HEK293T (cell line): ENCODE data around the gene NPFFR1.

Experiments
- CTCF ChIA-PET: fragments of 350-600 bp; formaldehyde crosslinking; extraction: SDS; loops from one replicate; lab custom pipeline; 2021; ENCODE audit warnings: antibody characterized with exemption, inconsistent platforms; lab: Yijun Ruan, JAX
- POLR2A ChIA-PET: fragments of 350-600 bp; formaldehyde crosslinking; extraction: SDS; loops from one replicate; lab custom pipeline; 2020; ENCODE audit warnings: antibody characterized with exemption, inconsistent platforms; lab: Yijun Ruan, JAX
- DNase-seq: peaks from one replicate; pipeline ENCODE4 v3.0.0; 2012; ENCODE audit warnings: mixed read lengths; ENCODE audit errors: extremely low spot score
- ARNT ChIP-seq: fragments of 450-650 bp; IDR thresholded peaks from 2 replicates; pipeline ENCODE4 v1.6.1; 2017; ENCODE audit warnings: mild to moderate bottlenecking
- BHLHE40 ChIP-seq: fragments of 450-650 bp; IDR thresholded peaks from 2 replicates; pipeline ENCODE4 v1.6.1; 2016; ENCODE audit warnings: mild to moderate bottlenecking, moderate library complexity, borderline replicate concordance
- CTBP1 ChIP-seq: fragments of 450-650 bp; IDR thresholded peaks from 2 replicates; pipeline ENCODE4 v1.6.1; 2016; ENCODE audit warnings: borderline replicate concordance
- ELF4 ChIP-seq: fragments of 450-650 bp; IDR thresholded peaks from 2 replicates; pipeline ENCODE4 v1.6.1; 2017; ENCODE audit warnings: antibody characterized with exemption
- FOXA1 ChIP-seq: fragments of 450-650 bp; IDR thresholded peaks from 2 replicates; pipeline ENCODE4 v1.6.1; 2016; ENCODE audit warnings: mild to moderate bottlenecking
- FOXK2 ChIP-seq: fragments of 450-650 bp; IDR thresholded peaks from 2 replicates; pipeline ENCODE4 v1.6.1; 2016; ENCODE audit warnings: mild to moderate bottlenecking
- FOXM1 ChIP-seq: fragments of 450-650 bp; IDR thresholded peaks from 2 replicates; pipeline ENCODE4 v1.6.1; 2017; ENCODE audit warnings: mild to moderate bottlenecking, borderline replicate concordance
- HDGF ChIP-seq: fragments of 450-650 bp; IDR thresholded peaks from 2 replicates; pipeline ENCODE4 v1.6.1; 2017; ENCODE audit warnings: antibody characterized with exemption, borderline replicate concordance
- L3MBTL2 ChIP-seq: fragments of 450-650 bp; conservative IDR thresholded peaks from 2 replicates; pipeline ENCODE4 v1.6.1; 2016; ENCODE audit warnings: mild to moderate bottlenecking
- LEF1 ChIP-seq: fragments of 450-650 bp; IDR thresholded peaks from 2 replicates; pipeline ENCODE4 v1.6.1; 2017; ENCODE audit warnings: mild to moderate bottlenecking, borderline replicate concordance
- NFRKB ChIP-seq: fragments of 450-650 bp; IDR thresholded peaks from 2 replicates; pipeline ENCODE4 v1.6.1; 2016; ENCODE audit warnings: mild to moderate bottlenecking, moderate library complexity
- PKNOX1 ChIP-seq: fragments of 450-650 bp; IDR thresholded peaks from 2 replicates; pipeline ENCODE4 v1.6.1; 2016
- SP1 ChIP-seq: fragments of 450-650 bp; IDR thresholded peaks from 2 replicates; pipeline ENCODE4 v1.6.1; 2017
- SUZ12 ChIP-seq: fragments of 450-650 bp; IDR thresholded peaks from 2 replicates; pipeline ENCODE4 v1.6.1; 2016; ENCODE audit warnings: mild to moderate bottlenecking
- TARDBP ChIP-seq: fragments of 450-650 bp; IDR thresholded peaks from 2 replicates; pipeline ENCODE4 v1.6.1; 2016
- ZNF384 ChIP-seq: fragments of 450-650 bp; IDR thresholded peaks from 2 replicates; pipeline ENCODE4 v1.6.1; 2016

Gene NPFFR1

DNA sequence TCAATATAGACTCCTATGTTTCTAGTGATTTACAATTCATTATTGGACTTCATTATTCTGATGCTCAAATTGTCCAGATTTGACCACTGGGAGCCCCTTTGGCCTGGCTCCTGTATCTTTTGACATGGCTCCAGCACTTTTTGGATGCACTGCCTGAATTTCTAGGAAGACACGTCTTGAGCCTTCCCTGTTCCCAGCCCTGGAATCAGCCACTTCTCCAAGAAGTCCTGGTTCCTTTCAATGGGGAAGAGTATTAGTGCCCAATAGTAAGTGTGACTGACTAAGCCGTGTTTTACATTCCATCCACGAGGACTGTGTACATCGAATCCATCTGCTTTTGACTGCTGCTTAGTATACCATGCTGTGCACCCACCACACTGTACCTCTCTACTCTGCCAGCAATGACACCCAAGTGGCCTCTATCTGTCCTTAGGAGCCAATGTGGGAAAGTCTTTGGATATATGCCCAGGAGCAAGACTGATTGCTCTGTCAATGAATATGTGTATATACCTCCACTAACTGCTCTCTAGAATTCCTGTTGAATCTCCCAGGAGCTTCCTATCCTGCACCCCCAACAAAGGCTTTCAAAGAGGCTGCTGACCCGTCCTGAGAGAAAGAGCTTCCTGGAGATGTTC, 23.2 kb upstream of the NPFFR1 start:
- DNase-seq = no peak
- ChIA-PET CTCF (interaction anchor here (1.0 kb wide), 1 partner anchor 58 kb away, joined by 3 read pairs; no protein-coding TSS in a partner anchor), POLR2A (interaction anchor here (0.5 to 0.7 kb wide), 2 partner anchors 35 to 97 kb away, joined by 3 read pairs; partner anchors contain the start of gene EIF4EBP2)
- TF ChIP-seq PKNOX1 (no peak), SUZ12 (no peak), L3MBTL2 (no peak), FOXA1 (no peak), LEF1 (no peak), TARDBP (no peak), BHLHE40 (no peak), FOXK2 (no peak), ARNT (no peak), ZNF384 (no peak), ELF4 (no peak), FOXM1 (no peak), CTBP1 (no peak), HDGF (no peak), NFRKB (no peak)

- CTCF ChIA-PET = interaction anchor here (0.9 kb wide), 1 partner anchor 77 kb away, joined by 4 read pairs; no protein-coding TSS in a partner anchor
- TF ChIP-seq L3MBTL2 = no peak
- TF ChIP-seq ZNF384 = no peak
- no peak for TF ChIP-seq PKNOX1
- TF ChIP-seq HDGF = no peak
- TF ChIP-seq ELF4 = no peak
- TF ChIP-seq SP1 = no peak
- TF ChIP-seq ARNT = no peak
- TF ChIP-seq FOXM1 = no peak
- no peak for TF ChIP-seq BHLHE40
- TF ChIP-seq CTBP1 = no peak
- TF ChIP-seq LEF1 = no peak
- TF ChIP-seq FOXA1 = no peak
- no peak for TF ChIP-seq FOXK2
- no peak for TF ChIP-seq NFRKB
- TF ChIP-seq TARDBP = no peak
- no peak for TF ChIP-seq SUZ12
- POLR2A ChIA-PET = no interaction called here
- no peak for DNase-seq
Observed at GRCh38 chr10:70306181-70306705, 22.4 kb upstream of the NPFFR1 start.

- POLR2A ChIA-PET = no interaction called here
Observed at GRCh38 chr10:70303730-70304129, 19.9 kb upstream of the NPFFR1 start.

DNA sequence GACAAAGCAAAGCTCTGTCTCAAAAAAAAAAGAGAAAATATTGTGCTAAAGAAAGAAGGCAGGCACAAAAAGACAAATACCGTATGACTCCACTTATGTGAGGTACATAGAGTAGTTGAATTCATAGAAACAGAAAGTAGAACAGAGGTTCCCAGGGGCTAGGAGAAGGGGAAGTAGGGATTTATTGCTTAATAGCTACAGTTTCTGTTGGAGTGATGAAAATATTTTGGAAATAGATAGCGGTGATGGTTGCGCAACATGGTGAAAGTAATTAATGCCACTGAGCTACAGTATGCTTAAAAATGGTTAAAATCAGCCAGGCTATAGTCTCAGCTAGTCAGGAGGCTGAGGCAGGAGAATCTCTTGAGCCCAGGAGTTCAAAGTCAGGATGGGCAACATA, 18.5 kb upstream of the NPFFR1 start:
- TF ChIP-seq TARDBP = no peak
- TF ChIP-seq SP1 = no peak
- TF ChIP-seq PKNOX1 = no peak
- no peak for TF ChIP-seq BHLHE40
- TF ChIP-seq HDGF = no peak
- no peak for TF ChIP-seq CTBP1
- TF ChIP-seq FOXA1 = no peak
- TF ChIP-seq ELF4 = no peak
- no peak for TF ChIP-seq L3MBTL2
- TF ChIP-seq SUZ12 = no peak
- TF ChIP-seq FOXK2 = no peak
- CTCF ChIA-PET = interaction anchor here (0.6 to 0.7 kb wide), 2 partner anchors 30 to 76 kb away, joined by 3 to 5 read pairs; no protein-coding TSS in a partner anchor
- POLR2A ChIA-PET = no interaction called here
- DNase-seq = no peak

More at GRCh38 chr10:70303730-70304129, 19.9 kb upstream of the NPFFR1 start:
- CTCF ChIA-PET = no interaction called here
- TF ChIP-seq PKNOX1 (no peak), L3MBTL2 (no peak), FOXM1 (no peak), SUZ12 (no peak), CTBP1 (no peak), ZNF384 (no peak), FOXK2 (no peak), ELF4 (no peak), SP1 (no peak), HDGF (no peak), NFRKB (no peak), TARDBP (no peak), LEF1 (no peak)
- DNase-seq = no peak

DNA sequence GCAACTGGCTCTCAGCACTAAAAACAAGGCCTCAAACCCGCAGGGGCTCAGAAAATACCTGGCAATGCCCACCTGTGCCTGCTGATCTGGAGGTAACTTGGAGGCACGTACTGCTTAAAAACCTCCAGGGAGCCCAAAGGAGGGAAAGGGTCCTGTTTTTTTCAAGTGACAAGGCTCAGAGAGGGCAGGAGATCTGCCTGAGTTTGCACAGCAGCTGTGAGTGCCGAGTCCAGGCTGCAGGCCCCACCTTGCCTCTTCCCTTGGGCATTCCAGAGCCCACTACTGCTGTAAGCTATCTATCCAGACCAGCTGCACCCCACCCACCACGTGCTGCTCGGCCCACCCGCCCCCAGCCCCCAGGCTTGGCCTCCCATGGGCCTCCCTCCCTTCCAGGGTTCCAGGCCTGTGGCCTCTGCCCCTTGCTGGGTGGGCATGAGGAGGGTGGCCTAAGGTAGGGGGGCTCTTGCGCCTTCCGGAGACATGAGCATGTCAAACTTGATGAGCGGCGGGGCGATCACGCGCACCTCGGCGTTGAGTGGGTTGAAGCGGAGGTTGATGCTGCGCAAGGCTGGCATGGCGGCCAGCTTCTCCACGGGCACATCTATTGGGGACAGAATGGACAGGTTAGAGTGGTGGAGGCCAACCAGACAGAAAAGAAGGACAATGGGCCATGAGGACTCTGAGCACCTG, 17.2 kb upstream of the NPFFR1 start:
- TF ChIP-seq SUZ12 (no peak), L3MBTL2 (no peak), NFRKB (no peak), FOXK2 (no peak), ELF4 (no peak), PKNOX1 (no peak), TARDBP (no peak), ZNF384 (no peak), ARNT (no peak), SP1 (no peak), CTBP1 (no peak)
- ChIA-PET POLR2A (no interaction called here), CTCF (no interaction called here)
- DNase-seq = no peak
